Activated B cell treated with CpG ODN at 0.5 μM for 24 hours (primary cell): ENCODE measurements around the gene VAT1. TPM values are rescaled to one million over a fixed set of nuclear protein-coding genes. Genes with fewer than 3 reads are reported as not detected.
"Not testable (repeated sequence)": the region's sequence is repeated elsewhere in the genome, so short reads cannot be mapped to it uniquely, and the experiment has no call there.

Source experiments
- ATAC-seq: fragments of 200-7000 bp; cut with Tn5 transposase; one replicate; pipeline ENCODE4 v1.10.0; 2021; ENCODE audit warnings: low read depth, mild to moderate bottlenecking, moderate library complexity
- CTCF ChIA-PET: fragments of 350-600 bp; sonication (Branson Sonifier 250); formaldehyde crosslinking; loops from one replicate; lab custom pipeline; 2021; ENCODE audit warnings: antibody characterized with exemption; lab: Charles Lee
- POLR2A ChIA-PET: fragments of 350-600 bp; sonication (Branson Sonifier 250); formaldehyde crosslinking; loops from one replicate; lab custom pipeline; 2021; ENCODE audit warnings: antibody characterized with exemption; lab: Charles Lee
- DNase-seq: peaks from one replicate; pipeline ENCODE4 v3.0.0; 2022
- H3K27ac Mint-ChIP-seq: one replicate; pipeline ENCODE4 v1.8.0; 2020; ENCODE audit warnings: mixed read lengths
- H3K27me3 Mint-ChIP-seq: one replicate; pipeline ENCODE4 v1.8.0; 2021; ENCODE audit warnings: mixed read lengths
- H3K36me3 Mint-ChIP-seq: one replicate; pipeline ENCODE4 v1.8.0; 2021; ENCODE audit warnings: low read depth, mixed read lengths
- H3K4me1 Mint-ChIP-seq: one replicate; pipeline ENCODE4 v1.8.0; 2021; ENCODE audit warnings: mixed read lengths
- H3K4me3 Mint-ChIP-seq: one replicate; pipeline ENCODE4 v1.8.0; 2020; ENCODE audit warnings: mild to moderate bottlenecking, mixed read lengths
- H3K9me3 Mint-ChIP-seq: one replicate; pipeline ENCODE4 v1.8.0; 2020; ENCODE audit warnings: mixed read lengths
- intact Hi-C: fragments of 100-400 bp; cut with micrococcal nuclease; formaldehyde crosslinking; loops from one replicate; pipeline ENCODE4 v1.15.1; 2024
- total RNA-seq: library from RNA; stranded (reverse); gene quantifications from 2 replicates; pipeline ENCODE4 v1.2.3, GENCODE V29; 2022
- TF ChIP-seq, protein P1 (sequence below): fragments of 200-600 bp; IDR thresholded peaks from one replicate; pipeline ENCODE4 v1.8.0; 2022; ENCODE audit warnings: antibody characterized with exemption, mild to moderate bottlenecking

The VAT1 gene
- total RNA-seq, 1 donor from 2014 or later = 34.4 TPM

DNA sequence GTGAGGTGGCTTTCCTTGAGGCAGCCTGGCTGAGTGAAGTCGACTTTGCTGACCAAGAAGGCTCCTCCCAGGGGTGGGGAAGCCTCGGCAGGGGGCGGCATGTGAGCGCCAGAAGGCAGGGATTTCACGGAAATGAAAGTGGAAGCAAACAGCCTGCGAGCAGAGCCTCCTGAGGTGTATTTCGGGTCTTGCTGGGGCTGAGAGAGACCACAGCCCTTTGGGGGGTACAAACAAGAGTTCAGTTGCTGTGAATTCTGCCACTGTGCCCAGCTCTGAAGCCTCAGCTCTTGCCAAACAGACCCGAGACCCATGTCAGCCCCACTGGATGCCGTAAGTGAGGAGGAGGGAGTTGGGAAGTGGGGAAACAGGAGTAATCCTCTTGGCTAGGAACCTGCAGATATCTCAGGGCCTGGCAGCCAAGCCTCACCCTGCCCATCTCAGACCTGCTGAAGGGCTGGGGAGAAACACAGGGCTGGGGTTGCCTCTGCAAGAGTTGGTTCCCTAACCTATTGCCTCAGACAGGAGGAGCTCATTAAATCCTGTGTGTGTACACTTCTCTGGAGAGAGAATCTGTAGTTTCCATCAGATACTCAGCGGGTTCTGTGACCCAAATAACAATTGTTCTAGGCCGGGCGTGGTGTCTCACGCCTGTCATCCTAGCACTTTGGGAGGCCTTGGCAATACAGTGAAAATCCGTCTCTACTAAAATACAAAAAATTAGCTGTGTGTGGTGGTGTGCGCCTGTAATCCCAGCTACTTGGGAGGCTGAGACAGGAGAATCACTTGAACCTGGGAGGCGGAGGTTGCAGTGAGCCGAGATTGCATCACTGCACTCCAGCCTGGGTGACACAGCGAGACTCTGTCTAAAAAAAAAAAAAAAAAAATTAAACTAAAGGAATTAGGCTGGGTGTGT, 15.3 kb downstream of the VAT1 start, which contains the start of gene IFI35:
Gene IFI35, plus strand, starts transcription at position 146 of the 913 bp plus-strand sequence. Its CDS starts 164 bp downstream, at position 310.
- ATAC-seq = peak; percentile 99
- DNase-seq = peak; percentile 75
- TF ChIP-seq, protein P1, sequence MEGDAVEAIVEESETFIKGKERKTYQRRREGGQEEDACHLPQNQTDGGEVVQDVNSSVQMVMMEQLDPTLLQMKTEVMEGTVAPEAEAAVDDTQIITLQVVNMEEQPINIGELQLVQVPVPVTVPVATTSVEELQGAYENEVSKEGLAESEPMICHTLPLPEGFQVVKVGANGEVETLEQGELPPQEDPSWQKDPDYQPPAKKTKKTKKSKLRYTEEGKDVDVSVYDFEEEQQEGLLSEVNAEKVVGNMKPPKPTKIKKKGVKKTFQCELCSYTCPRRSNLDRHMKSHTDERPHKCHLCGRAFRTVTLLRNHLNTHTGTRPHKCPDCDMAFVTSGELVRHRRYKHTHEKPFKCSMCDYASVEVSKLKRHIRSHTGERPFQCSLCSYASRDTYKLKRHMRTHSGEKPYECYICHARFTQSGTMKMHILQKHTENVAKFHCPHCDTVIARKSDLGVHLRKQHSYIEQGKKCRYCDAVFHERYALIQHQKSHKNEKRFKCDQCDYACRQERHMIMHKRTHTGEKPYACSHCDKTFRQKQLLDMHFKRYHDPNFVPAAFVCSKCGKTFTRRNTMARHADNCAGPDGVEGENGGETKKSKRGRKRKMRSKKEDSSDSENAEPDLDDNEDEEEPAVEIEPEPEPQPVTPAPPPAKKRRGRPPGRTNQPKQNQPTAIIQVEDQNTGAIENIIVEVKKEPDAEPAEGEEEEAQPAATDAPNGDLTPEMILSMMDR = no peak
- Mint-ChIP-seq H3K36me3 (peaks cover 36% of the 10 kb centered on the region), H3K27ac (peak within 1 kb of the TSS; percentile 99), H3K4me1 (peaks cover 16% of the 10 kb centered on the region), H3K9me3 (no peaks in the 10 kb centered on the region), H3K27me3 (no peaks in the 10 kb centered on the region), H3K4me3 (peak within 1 kb of the TSS; percentile 99)
- POLR2A ChIA-PET = interaction anchor here (0.6 to 3.1 kb wide), 15 partner anchors 9 to 452 kb away, joined by 3 to 52 read pairs (median 7); partner anchors contain the start of genes BECN1, RPL27, TMEM106A and VAT1
- intact Hi-C loops = loop anchor here (1.0 to 2.0 kb wide), 5 partner anchors 9 to 332 kb away; partner anchors contain the start of genes NBR1 and RPL27
- CTCF ChIA-PET = interaction anchor here (0.6 to 1.7 kb wide), 5 partner anchors 9 to 333 kb away, joined by 3 to 15 read pairs (median 3); partner anchors contain the start of gene RPL27

DNA sequence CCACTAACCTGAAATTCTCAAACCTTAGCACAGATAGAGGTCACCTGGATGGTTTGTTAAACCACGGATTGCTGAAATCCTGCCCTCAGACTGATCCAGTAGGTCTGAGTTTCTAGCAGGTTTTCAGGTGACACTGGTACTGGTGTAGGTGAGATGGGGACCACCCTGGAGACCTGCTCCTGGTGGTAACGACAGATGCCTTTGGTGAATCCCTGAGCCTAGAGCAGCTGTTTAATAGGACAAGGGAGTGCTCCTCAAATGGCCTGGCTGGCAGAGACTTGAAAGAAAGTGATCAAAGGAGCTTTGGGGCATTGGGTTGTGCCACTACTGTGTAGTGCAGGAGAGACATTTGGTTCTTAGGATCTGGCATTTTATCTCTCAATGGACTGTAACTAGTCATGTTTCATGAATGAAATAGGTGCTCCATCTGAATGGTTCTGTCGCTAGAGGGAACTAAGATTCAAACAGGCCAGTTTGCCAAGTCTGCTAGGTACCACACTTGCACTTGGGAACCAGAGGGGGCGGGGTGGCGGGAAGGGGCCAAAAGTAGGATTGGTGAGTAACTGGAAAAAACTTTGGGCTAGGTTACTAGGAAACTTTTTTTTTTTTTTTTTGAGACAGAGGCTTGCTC, 18.5 kb downstream of the VAT1 start:
- intact Hi-C loops = no loop called here
- Mint-ChIP-seq H3K27me3 (no peaks in the 10 kb centered on the region), H3K27ac (no peak overlapping the region), H3K4me1 (peaks cover 25% of the 10 kb centered on the region), H3K36me3 (peaks cover 55% of the 10 kb centered on the region), H3K4me3 (no peak overlapping the region), H3K9me3 (no peaks in the 10 kb centered on the region)
- ATAC-seq = no peak
- TF ChIP-seq, protein P1 = no peak
- CTCF ChIA-PET = no interaction called here
- POLR2A ChIA-PET = interaction anchor here (0.7 to 1.1 kb wide), 2 partner anchors 21 to 312 kb away, joined by 3 to 7 read pairs; no protein-coding TSS in a partner anchor
- no peak for DNase-seq

DNA sequence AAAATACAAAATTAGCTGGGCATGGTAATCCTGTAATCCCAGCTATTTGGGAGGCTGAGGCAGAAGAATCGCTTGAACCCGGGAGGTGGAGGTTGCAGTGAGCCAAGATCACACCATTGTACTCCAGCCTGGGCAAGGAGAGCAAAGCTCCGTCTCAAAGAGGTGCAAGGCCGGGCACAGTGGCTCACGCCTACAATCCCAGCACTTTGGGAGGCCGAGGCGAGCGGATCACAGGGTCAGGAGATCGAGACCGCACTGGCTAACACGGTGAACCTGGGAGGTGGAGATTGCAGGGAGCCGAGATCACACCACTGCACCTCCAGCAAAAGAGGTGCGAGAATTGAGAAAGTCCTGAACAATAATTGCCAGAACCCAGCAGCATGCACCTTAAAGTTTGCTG, 21.3 kb downstream of the VAT1 start:
- POLR2A ChIA-PET = interaction anchor here (0.7 to 1.7 kb wide), 5 partner anchors 9 to 171 kb away, joined by 3 to 7 read pairs (median 5); partner anchors contain the start of gene VAT1
- peaks cover 56% of the 10 kb centered on the region for H3K36me3 Mint-ChIP-seq
- not testable (repeated sequence) for H3K4me3 Mint-ChIP-seq

DNA sequence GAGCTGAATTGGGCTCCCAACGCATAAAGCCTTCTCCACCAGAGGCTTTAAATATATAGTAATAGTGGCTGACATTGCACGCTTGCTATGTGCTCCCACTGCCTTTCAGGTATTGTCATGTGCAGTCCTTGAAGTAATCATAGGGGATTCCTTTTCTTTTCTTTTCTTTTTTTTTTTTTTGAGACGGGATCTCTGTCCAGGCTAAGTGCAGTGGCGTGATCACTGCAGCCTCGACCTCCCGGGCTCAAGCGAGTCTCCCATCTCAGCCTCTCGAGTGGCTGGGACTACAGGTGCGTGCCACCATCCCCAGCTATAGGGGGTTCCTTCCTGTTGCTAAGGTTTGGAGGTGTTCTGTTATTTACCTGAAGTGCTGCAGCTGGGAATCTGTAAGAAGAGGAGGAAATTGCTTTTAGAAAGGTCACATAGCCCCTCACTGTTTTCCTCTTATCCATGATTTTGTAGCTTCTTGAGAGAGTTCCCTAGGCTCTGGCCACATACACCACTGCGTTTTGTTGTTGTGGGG, 23.1 kb downstream of the VAT1 start:
- intact Hi-C loops = loop anchor here (2.0 kb wide), 2 partner anchors 126 to 212 kb away; partner anchors contain the start of genes BRCA1 and TMEM106A
- H3K4me1 Mint-ChIP-seq = peaks cover 31% of the 10 kb centered on the region
- TF ChIP-seq, protein P1 = no peak
- peak overlapping the region; percentile 98 for H3K4me3 Mint-ChIP-seq
- H3K27me3 Mint-ChIP-seq = no peaks in the 10 kb centered on the region
- H3K9me3 Mint-ChIP-seq = no peaks in the 10 kb centered on the region
- ChIA-PET CTCF (interaction anchor here (1.4 to 2.5 kb wide), 10 partner anchors 12 to 421 kb away, joined by 3 to 19 read pairs (median 8); partner anchors contain the start of genes AARSD1, BECN1, RND2 and TMEM106A), POLR2A (interaction anchor here (0.6 to 4.4 kb wide), 25 partner anchors 8 to 485 kb away, joined by 3 to 124 read pairs (median 15); partner anchors contain the start of genes AARSD1, AOC2, BECN1 and BRCA1)
- peaks cover 63% of the 10 kb centered on the region for H3K36me3 Mint-ChIP-seq
- ATAC-seq = no peak
- DNase-seq = no peak
- peak overlapping the region; percentile 97 for H3K27ac Mint-ChIP-seq

More for the DNA sequence above, 21.3 kb downstream of the VAT1 start:
- H3K27me3 Mint-ChIP-seq, DNase-seq, intact Hi-C loops, ATAC-seq, H3K9me3 Mint-ChIP-seq, H3K27ac Mint-ChIP-seq, CTCF ChIA-PET: not testable (repeated sequence)
- peaks cover 31% of the 10 kb centered on the region for H3K4me1 Mint-ChIP-seq
